ENCODE measurements around the gene NTRK3.

Gene NTRK3

DNA sequence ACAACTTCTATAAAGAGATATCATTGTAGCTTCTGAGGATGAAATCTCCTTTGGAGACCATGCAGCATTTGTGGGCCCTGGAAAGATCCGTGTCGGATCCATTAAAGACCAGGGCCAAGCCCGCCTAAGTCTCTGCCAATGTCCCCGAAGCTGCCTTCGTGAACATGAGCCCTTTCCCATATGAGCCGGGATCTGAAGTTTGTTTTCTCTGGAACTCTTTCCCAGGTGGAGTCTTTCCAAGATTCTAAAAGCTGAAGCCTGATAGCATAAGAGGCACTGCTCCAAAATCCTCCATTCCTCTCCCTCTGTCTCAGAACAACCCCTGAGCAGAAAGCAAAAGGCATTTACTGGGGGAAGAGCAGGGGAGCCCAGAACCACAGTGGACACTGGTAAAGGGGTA lies 274.6 kb downstream of the NTRK3 start:
- no peak for DNase-seq (ENCODE audit: extremely low read depth, low read depth)
- H3K4me3 ChIP-seq (replicated peaks; ENCODE audit: low read depth, low read length): no peak overlapping the region
- TF ChIP-seq, protein P1, sequence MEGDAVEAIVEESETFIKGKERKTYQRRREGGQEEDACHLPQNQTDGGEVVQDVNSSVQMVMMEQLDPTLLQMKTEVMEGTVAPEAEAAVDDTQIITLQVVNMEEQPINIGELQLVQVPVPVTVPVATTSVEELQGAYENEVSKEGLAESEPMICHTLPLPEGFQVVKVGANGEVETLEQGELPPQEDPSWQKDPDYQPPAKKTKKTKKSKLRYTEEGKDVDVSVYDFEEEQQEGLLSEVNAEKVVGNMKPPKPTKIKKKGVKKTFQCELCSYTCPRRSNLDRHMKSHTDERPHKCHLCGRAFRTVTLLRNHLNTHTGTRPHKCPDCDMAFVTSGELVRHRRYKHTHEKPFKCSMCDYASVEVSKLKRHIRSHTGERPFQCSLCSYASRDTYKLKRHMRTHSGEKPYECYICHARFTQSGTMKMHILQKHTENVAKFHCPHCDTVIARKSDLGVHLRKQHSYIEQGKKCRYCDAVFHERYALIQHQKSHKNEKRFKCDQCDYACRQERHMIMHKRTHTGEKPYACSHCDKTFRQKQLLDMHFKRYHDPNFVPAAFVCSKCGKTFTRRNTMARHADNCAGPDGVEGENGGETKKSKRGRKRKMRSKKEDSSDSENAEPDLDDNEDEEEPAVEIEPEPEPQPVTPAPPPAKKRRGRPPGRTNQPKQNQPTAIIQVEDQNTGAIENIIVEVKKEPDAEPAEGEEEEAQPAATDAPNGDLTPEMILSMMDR (IDR thresholded peaks at IDR 0.05; ENCODE audit: low read depth, low read length, missing control alignments): no peak

DNA sequence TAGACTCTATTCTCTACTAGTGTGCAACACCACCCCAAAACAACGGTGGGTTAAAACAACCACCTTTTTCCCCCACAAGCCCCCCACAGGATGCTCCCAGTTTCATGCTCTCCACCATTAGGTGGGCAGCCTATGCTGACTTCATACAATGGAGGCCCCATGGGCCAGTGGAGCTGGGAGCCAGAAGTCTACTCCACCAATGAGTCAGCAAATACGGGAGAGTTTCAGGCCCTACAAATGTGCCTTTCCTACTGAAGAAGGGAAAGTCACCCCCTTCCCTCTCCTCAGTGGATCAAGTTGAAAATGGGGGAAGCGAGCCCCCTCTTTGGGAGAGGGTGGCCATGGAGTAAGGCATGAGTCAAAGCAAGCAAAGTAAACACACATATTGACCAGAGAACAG lies 278.6 kb downstream of the NTRK3 start:
- H3K4me3 ChIP-seq (replicated peaks; ENCODE audit: low read depth, low read length): no peak overlapping the region
- DNase-seq (ENCODE audit: extremely low read depth, low read depth): no peak
- TF ChIP-seq, protein P1 (IDR thresholded peaks at IDR 0.05; ENCODE audit: low read depth, low read length, missing control alignments): no peak

DNA sequence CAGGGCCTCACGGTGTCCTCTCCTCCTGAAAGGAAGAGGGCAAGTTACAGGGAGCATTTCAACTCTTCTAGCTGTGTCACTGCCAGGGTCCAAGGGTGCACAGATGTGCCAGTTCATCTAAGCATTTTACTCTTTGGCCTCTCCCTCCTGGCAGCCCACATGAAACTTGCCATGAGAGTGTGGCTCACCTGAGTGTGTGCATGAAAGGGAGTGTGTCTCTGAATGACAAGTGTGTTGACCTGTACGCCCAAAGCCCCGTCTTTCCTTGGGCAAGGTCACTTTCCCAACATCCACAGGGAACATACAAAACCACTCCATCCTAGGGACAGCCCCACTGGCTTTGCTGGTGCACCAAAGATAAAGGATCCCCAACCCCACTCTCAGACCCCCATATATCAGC lies 280.0 kb downstream of the NTRK3 start:
- no peak overlapping the region for H3K4me3 ChIP-seq (replicated peaks; ENCODE audit: low read depth, low read length)
- TF ChIP-seq, protein P1 (IDR thresholded peaks at IDR 0.05; ENCODE audit: low read depth, low read length, missing control alignments): no peak
- no peak for DNase-seq (ENCODE audit: extremely low read depth, low read depth)

DNA sequence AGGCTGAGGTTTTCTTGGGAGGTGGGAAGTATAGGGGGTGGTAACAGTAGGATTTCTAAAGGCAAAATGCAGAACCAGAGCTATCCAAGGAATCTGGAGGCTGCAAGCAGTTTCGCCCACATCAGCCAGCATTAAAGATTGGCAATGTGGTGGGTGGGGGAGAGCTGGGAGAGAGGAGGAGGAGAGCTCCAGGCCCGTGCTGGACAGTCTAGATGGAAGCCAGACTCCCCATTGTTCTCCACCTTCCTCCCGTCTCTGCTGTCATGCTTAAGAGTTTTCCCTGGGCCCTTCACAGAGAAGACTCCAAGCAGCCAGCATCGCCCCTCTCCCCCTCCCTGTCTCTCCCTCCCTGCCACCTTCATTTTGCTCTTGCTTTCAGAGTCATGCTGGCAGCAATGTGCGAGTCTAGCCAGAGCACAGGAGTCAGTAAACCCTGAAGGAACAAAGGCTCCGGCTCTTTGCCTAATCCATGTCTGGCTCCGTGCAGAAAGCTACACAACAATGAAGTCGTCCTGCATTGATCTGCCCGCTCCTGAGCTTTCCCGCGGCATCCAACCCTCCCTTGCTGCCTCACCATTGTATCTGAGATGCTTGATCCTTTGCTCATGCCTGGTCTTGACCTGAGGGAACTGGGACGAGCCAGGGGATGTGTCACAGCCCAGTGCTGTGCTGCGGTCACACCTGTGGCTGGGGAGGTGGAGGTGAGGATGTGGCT lies 282.9 kb downstream of the NTRK3 start:
- H3K4me3 ChIP-seq (replicated peaks; ENCODE audit: low read depth, low read length): no peak overlapping the region
- TF ChIP-seq, protein P1 (IDR thresholded peaks at IDR 0.05; ENCODE audit: low read depth, low read length, missing control alignments): no peak
- DNase-seq (ENCODE audit: extremely low read depth, low read depth): no peak

DNA sequence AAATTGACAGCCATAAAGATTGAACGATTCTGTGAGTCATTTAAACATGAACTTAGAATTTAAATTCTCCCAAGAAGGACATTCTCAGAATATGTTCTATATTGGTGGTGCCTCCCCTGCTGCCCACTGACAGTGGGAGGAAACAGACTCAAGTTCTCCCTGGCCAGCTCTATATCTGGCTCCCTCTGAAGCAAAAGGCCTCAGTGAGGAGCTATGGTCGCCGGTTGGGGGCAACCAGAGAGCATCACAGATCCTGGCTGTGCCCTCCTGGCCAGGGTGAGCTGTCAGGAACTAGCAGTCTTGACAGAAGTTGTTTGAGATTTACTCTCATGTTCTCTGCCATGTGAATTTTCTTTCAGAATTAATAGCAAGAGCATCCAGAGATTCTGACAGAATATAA lies 285.5 kb downstream of the NTRK3 start:
- no peak overlapping the region for H3K4me3 ChIP-seq (replicated peaks; ENCODE audit: low read depth, low read length)
- DNase-seq (ENCODE audit: extremely low read depth, low read depth): no peak
- TF ChIP-seq, protein P1 (IDR thresholded peaks at IDR 0.05; ENCODE audit: low read depth, low read length, missing control alignments): no peak

DNA sequence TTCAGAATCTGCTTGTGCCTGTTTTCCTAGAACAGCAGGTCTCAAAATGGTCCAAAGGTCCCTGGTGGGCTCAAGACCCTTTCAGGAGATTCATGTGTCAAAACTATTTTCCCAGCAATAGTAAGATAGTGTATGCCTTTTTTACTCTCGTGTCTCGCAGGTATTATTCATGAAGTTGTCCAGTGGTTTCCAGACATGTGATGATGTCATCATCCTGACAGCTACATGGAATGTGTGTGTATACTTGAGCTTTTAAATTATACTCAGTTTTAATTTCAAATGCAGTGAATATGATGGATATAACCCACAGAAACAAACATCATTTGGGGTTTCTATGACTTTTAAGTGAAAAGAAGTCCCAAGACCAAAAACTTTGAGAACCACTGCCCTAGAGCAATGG lies 288.6 kb downstream of the NTRK3 start:
- DNase-seq (ENCODE audit: extremely low read depth, low read depth): no peak
- no peak overlapping the region for H3K4me3 ChIP-seq (replicated peaks; ENCODE audit: low read depth, low read length)
- TF ChIP-seq, protein P1 (IDR thresholded peaks at IDR 0.05; ENCODE audit: low read depth, low read length, missing control alignments): no peak

DNA sequence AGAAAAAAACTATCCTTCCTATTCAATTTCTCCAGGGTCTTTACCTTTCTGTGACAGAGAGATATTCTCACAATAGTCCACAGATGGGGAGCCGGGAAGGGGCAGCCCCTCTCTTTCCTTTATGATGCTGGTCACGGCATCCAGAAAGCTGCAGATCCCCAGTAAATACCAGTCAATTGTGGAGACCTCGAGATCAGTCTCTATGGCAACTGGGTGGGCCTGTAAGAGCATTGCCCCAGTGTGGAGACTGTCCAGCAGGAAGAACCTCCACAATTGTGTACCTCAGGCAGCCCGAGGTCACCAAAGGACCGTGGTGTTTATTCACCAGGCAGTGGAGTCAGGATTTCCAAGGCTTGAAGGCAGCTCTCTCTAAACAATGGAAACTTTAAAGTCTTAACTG lies 291.2 kb downstream of the NTRK3 start:
- TF ChIP-seq, protein P1 (IDR thresholded peaks at IDR 0.05; ENCODE audit: low read depth, low read length, missing control alignments): no peak
- H3K4me3 ChIP-seq (replicated peaks; ENCODE audit: low read depth, low read length): no peak overlapping the region
- DNase-seq (ENCODE audit: extremely low read depth, low read depth): no peak
